ENCODE measurements around the gene TARBP1. TPM values are rescaled to one million over a fixed set of nuclear protein-coding genes. Genes with fewer than 3 reads are reported as not detected.

The TARBP1 gene
- total RNA-seq, 1 experiment from 2014 or later, result 45.5 TPM

DNA sequence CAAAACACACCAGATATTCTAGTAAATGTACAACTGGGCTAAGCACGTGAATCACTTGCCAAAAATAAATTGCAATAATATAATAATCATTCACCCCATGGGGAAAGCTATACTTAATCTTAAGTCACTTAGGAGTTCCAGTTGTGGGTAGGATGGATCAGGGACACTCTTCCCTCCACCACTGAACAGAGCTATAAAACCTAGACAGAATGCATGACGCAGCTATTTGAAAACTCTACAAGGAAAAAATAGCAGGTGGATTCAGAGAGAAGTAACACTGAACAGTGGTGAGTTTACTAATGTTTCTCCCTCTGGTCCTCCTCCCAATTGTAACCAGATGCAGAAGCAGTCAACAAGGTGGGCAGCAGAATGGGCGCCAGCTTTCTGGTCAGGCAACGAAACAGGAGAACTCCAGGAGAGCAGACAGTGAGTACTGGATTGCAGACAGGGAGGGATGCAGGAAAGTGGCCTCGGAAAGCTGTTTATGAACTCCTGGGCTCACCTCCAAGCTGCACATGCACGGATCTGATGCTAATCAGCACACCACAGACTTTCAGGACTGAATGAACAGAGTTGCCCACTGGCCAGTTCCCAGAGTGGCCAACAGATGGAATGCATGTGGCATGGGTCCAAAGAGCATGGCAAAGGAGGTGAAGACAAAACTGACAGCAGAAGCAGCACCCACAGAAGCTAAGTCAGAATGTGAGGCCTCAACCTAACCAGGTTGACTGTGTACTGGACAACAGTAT is 41.4 kb downstream of the TARBP1 start:
- Mint-ChIP-seq H3K27me3 (ENCODE audit: insufficient read depth, unreplicated experiment) (no peaks in the 10 kb centered on the region), H3K4me1 (ENCODE audit: insufficient read depth, unreplicated experiment) (peaks cover 12% of the 10 kb centered on the region), H3K36me3 (ENCODE audit: insufficient read depth, unreplicated experiment) (peaks cover 69% of the 10 kb centered on the region), H3K27ac (ENCODE audit: low read depth, unreplicated experiment) (no peak overlapping the region), H3K4me3 (ENCODE audit: unreplicated experiment) (no peak overlapping the region), H3K9me3 (ENCODE audit: unreplicated experiment) (peaks cover 14% of the 10 kb centered on the region)
- POLR2A ChIA-PET, result interaction anchor here (0.6 to 1.3 kb wide), 10 partner anchors 10 to 1801 kb away, joined by 3 to 7 read pairs (median 4); partner anchors contain the start of gene COA6
- CTCF ChIA-PET, result interaction anchor here (0.5 to 1.2 kb wide), 8 partner anchors 15 to 1019 kb away, joined by 3 to 5 read pairs (median 3); no protein-coding TSS in a partner anchor
- DNase-seq (ENCODE audit: unreplicated experiment), result peak; percentile 34
- intact Hi-C loops (cut with micrococcal nuclease), result no loop called here
- no TSS peak for BruUV-seq (replicated peaks)
- TF ChIP-seq, protein P1, sequence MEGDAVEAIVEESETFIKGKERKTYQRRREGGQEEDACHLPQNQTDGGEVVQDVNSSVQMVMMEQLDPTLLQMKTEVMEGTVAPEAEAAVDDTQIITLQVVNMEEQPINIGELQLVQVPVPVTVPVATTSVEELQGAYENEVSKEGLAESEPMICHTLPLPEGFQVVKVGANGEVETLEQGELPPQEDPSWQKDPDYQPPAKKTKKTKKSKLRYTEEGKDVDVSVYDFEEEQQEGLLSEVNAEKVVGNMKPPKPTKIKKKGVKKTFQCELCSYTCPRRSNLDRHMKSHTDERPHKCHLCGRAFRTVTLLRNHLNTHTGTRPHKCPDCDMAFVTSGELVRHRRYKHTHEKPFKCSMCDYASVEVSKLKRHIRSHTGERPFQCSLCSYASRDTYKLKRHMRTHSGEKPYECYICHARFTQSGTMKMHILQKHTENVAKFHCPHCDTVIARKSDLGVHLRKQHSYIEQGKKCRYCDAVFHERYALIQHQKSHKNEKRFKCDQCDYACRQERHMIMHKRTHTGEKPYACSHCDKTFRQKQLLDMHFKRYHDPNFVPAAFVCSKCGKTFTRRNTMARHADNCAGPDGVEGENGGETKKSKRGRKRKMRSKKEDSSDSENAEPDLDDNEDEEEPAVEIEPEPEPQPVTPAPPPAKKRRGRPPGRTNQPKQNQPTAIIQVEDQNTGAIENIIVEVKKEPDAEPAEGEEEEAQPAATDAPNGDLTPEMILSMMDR (IDR thresholded peaks at IDR 0.05; ENCODE audit: unreplicated experiment), result no peak

DNA sequence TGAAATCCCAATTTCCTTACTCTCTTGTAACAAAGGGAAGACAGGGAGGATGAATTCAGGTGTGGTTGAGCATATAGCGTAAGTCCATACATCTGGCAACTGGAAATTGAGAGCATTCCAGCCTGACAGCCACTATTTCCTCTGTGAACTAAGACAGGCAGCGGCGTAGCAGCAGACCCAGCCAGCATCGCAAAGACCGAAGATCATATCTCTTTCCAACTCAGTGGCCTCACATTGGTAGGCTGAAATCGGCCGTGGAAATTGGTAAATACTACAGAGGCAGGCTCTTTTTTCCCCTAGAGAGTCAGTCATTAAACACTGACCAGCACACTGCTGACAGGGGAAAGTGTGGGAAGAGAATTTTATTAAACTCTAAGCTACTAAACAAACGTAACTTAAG is 43.4 kb downstream of the TARBP1 start:
- POLR2A ChIA-PET, result interaction anchor here (0.6 to 1.9 kb wide), 5 partner anchors 9 to 1029 kb away, joined by 3 to 10 read pairs (median 4); partner anchors contain the start of gene COA6
- TF ChIP-seq, protein P1 (IDR thresholded peaks at IDR 0.05; ENCODE audit: unreplicated experiment), result no peak
- H3K9me3 Mint-ChIP-seq (ENCODE audit: unreplicated experiment), result peaks cover 14% of the 10 kb centered on the region
- intact Hi-C loops (cut with micrococcal nuclease), result no loop called here
- H3K36me3 Mint-ChIP-seq (ENCODE audit: insufficient read depth, unreplicated experiment), result peaks cover 69% of the 10 kb centered on the region
- no peaks in the 10 kb centered on the region for H3K27me3 Mint-ChIP-seq (ENCODE audit: insufficient read depth, unreplicated experiment)
- BruUV-seq (replicated peaks), result no TSS peak
- peaks cover 12% of the 10 kb centered on the region for H3K4me1 Mint-ChIP-seq (ENCODE audit: insufficient read depth, unreplicated experiment)
- H3K27ac Mint-ChIP-seq (ENCODE audit: low read depth, unreplicated experiment), result no peak overlapping the region
- no peak for DNase-seq (ENCODE audit: unreplicated experiment)
- H3K4me3 Mint-ChIP-seq (ENCODE audit: unreplicated experiment), result no peak overlapping the region
- CTCF ChIA-PET, result interaction anchor here (0.6 to 1.2 kb wide), 5 partner anchors 11 to 1010 kb away, joined by 3 to 4 read pairs (median 3); no protein-coding TSS in a partner anchor

DNA sequence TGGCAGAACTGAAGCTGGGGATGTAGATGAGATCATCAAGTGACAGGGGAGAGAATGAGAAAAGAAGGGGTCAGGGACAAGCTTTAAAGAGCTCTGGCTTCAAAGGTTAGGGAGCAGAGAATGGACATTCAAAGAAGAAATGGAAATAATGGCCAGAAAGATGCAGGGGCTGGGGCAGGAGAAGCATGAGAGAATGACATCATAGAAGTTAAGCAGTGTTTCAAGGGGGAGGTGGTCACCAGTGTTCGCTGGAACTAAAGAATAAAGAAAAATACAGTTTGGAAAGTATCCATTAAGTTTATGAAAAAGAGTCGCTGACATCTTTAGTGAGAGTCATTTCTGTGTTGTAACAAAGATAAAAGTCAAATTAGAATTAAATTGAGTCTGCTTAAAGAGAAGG is 44.3 kb downstream of the TARBP1 start:
- no peak for DNase-seq (ENCODE audit: unreplicated experiment)
- Mint-ChIP-seq H3K27ac (ENCODE audit: low read depth, unreplicated experiment) (peak overlapping the region; percentile 1), H3K36me3 (ENCODE audit: insufficient read depth, unreplicated experiment) (peaks cover 78% of the 10 kb centered on the region), H3K9me3 (ENCODE audit: unreplicated experiment) (peaks cover 7% of the 10 kb centered on the region), H3K4me1 (ENCODE audit: insufficient read depth, unreplicated experiment) (peaks cover 12% of the 10 kb centered on the region), H3K4me3 (ENCODE audit: unreplicated experiment) (no peak overlapping the region), H3K27me3 (ENCODE audit: insufficient read depth, unreplicated experiment) (no peaks in the 10 kb centered on the region)
- BruUV-seq (replicated peaks), result no TSS peak
- POLR2A ChIA-PET, result interaction anchor here (1.9 kb wide), 1 partner anchor 8 kb away, joined by 10 read pairs; no protein-coding TSS in a partner anchor
- TF ChIP-seq, protein P1 (IDR thresholded peaks at IDR 0.05; ENCODE audit: unreplicated experiment), result no peak
- CTCF ChIA-PET, result interaction anchor here (0.6 to 1.2 kb wide), 3 partner anchors 10 to 277 kb away, joined by 3 read pairs; no protein-coding TSS in a partner anchor
- intact Hi-C loops (cut with micrococcal nuclease), result no loop called here

DNA sequence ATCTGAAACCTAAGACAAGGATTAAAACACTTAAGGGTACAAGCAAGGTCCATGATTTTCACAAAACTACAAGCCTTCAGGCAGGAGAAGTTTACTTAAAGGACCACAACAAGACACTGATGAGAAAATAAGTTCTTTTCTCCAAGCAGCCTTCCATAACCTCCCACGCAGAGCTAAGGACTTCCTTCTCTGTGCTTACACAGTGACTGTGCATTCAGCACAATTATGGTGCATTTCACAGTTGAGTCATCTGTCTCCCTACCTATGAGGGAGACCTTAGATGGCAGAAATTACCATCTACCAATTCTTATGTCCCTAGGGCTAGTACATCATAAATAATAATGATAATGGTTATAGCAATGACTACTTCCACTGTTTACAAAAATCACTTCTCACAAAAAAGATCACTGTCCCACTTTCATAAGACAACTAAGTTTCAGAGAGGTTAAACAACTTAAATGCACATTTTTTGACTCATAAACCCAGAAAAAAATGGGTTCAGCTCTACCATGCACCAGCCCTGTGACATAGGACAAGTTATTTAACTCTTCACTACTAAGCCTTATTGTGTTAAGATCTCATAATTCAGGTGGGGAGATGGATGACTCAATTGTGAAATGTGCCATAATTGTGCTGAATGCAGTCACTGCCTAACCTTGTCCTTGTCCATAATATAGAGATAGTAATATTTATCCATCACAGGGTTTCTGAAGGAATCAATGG is 45.3 kb downstream of the TARBP1 start:
- intact Hi-C loops (cut with micrococcal nuclease), result no loop called here
- Mint-ChIP-seq H3K9me3 (ENCODE audit: unreplicated experiment) (no peaks in the 10 kb centered on the region), H3K4me1 (ENCODE audit: insufficient read depth, unreplicated experiment) (peaks cover 12% of the 10 kb centered on the region), H3K4me3 (ENCODE audit: unreplicated experiment) (no peak overlapping the region), H3K27me3 (ENCODE audit: insufficient read depth, unreplicated experiment) (no peaks in the 10 kb centered on the region), H3K27ac (ENCODE audit: low read depth, unreplicated experiment) (peak overlapping the region; percentile 1), H3K36me3 (ENCODE audit: insufficient read depth, unreplicated experiment) (peaks cover 79% of the 10 kb centered on the region)
- BruUV-seq (replicated peaks), result no TSS peak
- ChIA-PET POLR2A (interaction anchor here (1.5 kb wide), 1 partner anchor 60 kb away, joined by 3 read pairs; the partner anchor contains the start of gene COA6), CTCF (interaction anchor here (0.9 kb wide), 1 partner anchor 17 kb away, joined by 3 read pairs; no protein-coding TSS in a partner anchor)
- peak; percentile 68 for DNase-seq (ENCODE audit: unreplicated experiment)
- TF ChIP-seq, protein P1 (IDR thresholded peaks at IDR 0.05; ENCODE audit: unreplicated experiment), result no peak
